ENCODE results near the gene CAV2.

The CAV2 gene

GRCh38 chr7:116525298-116525912, 25.9 kb downstream of the CAV2 start:
- DNase-seq, result peak; percentile 62

DNA sequence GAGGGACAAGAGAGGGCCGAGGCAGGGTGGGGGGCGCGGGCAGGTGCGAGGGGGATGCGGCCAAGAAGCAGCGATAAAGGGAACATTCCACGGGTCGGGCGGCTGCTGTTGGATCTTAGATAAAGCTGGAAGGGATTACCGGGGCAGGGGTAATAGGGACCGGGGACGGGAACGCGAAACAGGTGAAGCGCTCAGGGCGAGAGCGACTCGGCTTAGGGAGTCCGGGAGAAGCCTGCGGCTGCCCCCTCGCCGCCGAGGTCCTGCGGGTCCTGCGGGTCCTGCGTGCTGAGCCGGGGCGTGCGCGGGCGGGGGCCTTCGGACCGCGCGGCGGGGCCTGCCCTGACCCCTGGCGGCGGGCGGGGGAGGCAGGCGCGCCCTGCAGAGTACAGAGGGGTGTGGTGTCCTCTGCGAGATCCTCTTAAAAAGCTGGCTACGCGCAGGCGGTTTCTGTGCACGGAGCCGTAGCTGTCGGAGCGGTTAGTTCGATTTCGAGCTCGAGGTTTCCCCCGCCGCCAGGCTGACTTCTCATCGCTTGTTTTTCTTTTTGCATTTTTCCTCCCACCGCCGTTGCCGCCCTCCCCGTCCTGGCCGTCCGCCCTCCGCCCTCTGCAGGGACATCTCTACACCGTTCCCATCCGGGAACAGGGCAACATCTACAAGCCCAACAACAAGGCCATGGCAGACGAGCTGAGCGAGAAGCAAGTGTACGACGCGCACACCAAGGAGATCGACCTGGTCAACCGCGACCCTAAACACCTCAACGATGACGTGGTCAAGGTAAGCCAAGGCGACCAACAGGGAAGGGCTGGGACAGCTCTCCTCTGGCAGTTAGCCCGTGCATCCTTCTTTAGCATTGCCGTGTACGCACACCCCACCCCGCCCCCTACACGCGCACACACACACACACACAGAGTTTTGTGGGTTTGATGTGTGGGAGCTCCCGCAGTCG, 26.6 kb downstream of the CAV2 start:
- DNase-seq, result peak; percentile 76

DNA sequence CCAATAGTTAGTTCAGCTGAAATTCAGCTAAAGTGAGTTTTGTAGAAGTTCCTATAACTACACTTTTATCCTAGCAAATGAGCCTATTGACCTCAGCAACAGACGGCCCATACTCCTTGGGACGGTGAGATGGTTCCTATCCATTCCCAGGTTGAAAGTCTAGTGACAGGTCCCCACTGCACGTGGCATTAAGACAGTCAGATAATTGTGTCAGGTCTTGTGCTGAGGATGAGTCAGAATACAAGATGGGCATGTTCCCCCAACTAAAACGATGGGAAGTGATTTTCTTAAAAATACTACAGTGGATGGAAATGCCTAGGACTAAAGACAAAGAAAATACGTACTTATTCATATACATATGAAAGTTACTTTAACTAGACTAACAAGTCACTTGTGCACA, 27.4 kb downstream of the CAV2 start:
- no peak for DNase-seq

GRCh38 chr7:116527521-116527920, 28.0 kb downstream of the CAV2 start:
- DNase-seq, result no peak

DNA sequence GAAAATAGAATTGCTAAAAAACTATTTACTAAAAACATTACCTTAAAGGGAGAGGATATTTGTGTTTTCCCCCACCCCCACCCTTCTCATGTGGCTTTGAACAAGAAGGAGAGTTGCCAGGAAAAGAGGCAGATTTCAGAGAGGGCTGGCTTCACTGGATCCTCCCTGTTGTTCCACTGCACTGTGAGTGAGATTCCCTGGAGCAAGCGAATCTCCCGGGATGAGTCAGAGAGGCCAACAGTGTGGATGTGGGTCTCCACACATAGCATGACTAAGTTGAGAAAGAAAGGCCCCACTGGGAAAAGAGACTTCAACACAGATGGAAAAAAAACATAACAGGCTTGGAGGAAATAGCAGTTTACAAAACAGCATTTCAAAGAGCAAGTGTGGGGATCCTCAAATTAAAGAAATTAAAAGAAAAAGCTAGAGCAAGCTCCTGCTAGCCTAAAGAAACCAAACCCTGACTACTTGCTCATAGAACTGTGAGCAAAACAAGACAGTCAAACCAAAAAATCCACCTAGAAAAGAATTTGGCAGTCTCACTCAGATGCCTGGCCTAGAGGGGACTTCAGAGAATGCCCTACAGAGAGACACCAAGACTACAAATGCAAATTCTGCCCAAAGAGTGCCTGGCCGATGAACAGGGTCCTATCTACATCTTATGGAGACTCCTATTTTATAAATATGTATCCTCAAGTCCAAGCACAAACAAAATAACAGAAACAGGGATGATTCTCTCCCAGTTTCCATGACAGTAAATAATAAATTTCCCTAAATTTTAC, 28.7 kb downstream of the CAV2 start:
- DNase-seq, result no peak

DNA sequence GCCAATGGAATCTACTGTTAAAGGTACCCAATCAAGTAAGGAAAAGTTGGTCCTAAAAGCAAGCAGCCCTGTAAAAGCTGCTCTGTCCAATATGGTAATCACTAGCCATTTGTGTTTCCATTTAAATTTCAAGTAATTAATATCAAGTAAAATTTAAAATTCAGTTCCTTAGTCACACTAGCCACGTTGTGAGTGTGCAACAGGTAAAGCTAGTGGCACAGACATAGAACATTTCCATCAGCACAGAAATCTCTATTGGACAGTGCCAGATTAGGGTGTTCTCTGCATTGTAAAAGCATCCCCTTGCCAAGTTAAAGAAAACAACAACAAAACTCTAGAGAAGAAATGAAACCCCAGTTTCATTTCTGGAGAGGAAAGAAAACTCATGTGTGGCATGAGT, 29.7 kb downstream of the CAV2 start:
- DNase-seq, result no peak

- DNase-seq, result no peak
These were observed 30.7 kb downstream of the CAV2 start for GRCh38 chr7:116530107-116530820.

DNA sequence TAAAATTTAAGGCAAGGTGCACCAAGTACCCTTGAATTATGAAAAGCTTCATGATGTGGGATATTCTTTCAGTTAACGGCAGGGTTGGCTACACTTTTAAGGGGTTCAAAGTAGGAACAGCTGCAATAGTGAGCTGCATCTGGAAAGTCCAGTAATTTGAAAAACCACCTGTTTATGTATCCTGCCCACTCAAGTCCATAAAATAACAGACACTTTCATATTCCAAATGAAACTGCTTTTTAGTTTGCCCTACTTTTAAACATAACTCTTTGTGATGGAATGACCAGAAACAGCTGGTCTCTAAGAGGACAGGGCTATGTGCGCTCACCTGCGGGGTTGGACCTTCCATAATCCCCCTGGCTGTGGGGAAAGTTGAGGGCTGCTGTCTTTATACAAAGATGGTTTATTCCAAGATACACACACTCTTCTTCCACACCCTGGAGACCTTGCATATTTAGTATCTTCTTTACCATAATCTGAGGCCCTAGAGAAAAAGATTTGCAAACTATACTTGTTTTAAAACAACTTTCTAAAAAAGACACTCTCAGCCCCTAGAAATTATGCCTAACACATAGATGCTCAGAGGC, 32.7 kb downstream of the CAV2 start:
- no peak for DNase-seq

DNA sequence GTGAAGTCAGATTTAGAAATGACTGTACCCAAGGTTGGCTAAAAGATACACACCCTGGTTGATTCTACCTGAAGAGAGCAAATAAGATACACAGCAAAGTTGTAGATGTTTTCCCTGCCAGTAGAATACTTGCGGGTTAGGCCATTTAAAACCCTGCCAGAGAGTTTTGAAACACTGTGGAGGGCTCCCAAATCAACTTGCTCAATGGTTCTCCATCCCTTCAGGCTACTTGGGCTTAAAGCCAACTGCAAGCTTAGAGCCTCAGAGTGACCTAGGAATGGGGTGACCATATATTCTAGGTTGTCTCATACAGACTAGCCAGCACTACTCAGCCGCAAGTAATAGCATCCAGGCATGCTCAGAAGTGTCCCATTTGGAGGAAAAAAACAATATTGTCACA, 35.3 kb downstream of the CAV2 start:
- no peak for DNase-seq

GRCh38 chr7:116535416-116535815, 35.9 kb downstream of the CAV2 start:
- DNase-seq, result no peak

- no peak for DNase-seq
These were observed 38.6 kb downstream of the CAV2 start for GRCh38 chr7:116538138-116538537.

DNA sequence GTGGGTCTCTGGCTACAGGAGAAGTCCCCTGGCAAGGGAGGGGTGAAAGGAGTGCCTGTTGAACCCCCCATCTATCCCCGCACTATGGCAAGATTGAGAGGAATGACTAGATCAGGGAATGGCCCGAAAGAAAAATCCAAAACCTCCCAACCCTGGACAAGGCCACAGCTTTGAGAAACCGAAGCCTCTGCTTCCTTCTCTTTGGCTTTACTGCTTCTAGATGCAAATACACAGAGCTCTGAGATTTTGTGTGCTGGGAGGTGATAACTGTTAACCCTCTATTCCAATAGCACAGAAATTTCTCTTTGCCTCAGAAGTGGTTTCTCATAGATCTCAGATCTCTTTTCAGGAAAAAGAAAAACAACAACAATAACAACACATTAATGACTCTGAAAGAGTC, 40.3 kb downstream of the CAV2 start:
- DNase-seq, result no peak

- no peak for DNase-seq
These were observed 41.2 kb downstream of the CAV2 start for GRCh38 chr7:116540743-116541142.

GRCh38 chr7:116541951-116542350, 42.4 kb downstream of the CAV2 start:
- DNase-seq, result no peak

DNA sequence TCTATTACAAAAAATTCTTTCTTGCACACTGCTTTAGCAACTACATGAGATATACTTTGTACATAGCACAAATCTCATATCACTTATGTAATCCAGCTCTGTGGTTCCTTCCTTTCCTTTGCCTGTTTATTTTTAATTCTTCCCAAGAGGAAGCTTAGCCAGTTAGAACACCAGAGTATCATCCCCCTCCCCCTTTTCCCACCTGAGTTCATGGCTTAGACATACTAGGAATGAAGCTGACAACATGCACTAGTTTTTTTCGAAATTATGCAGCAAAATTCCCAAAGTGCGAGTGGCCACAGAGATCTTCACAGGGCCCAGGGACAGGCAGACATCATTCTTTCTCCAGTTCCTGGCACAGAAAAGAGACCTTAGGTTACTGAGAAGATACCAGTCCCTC, 43.1 kb downstream of the CAV2 start:
- DNase-seq, result no peak

DNA sequence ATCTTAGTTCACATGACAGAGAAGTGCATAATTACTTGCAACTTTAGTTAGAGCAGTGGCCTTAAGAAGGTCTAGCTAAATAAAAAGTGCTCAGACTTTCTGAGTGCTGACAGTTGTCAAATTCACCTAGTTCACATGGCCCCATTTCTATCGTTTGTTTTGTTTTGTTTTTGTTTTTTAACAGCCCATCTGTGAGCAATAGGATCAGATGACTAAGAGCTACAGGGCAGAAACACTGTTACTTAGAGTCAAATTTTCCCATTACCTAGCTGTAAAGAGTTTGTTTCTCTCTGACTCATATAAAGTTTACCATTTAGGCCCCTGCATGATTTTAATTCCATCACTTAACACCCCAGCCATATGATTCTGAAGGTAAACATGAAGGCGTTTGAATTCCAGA, 44.1 kb downstream of the CAV2 start:
- no peak for DNase-seq

DNA sequence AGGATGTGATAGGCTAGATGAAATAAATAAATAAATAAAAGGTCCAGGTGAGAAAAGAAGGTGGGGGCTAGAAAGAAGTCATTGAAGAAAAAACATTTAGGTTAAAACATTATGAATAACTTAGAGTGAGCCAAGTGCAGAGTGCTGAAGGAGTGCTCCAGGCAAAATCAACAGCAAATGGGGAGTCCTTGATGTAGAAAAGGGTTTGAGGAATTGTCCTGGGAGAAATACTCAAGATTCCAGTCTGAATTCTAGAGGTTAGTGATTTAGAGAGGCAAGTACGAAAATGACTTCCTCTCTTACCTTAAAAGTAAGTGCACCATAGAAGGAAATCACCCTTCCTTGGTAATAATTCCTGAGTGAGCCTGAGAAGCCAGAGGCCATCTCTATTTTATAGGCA, 44.9 kb downstream of the CAV2 start:
- no peak for DNase-seq

- DNase-seq, result no peak
These were observed 46.0 kb downstream of the CAV2 start for GRCh38 chr7:116545411-116545993.

GRCh38 chr7:116546054-116546453, 46.5 kb downstream of the CAV2 start:
- DNase-seq, result no peak

GRCh38 chr7:116546916-116547315, 47.4 kb downstream of the CAV2 start:
- DNase-seq, result no peak

DNA sequence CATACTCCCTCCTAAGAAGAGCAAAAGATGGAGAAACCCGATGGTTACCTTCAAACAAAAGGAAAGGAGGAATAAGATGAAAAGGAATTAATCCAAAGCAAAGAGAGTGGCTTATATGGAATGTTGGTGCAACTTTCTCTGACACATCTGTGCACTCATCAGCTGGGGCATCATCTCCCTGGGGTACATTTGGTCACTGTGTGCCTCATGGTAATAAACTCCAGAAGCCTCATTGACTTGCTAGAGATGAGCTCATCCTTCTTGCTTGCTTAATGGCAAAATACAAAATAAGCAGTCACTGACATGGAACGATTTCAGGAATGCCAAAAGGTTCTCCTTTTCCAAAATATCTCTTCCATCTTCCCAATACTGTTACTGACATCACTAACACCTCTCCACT, 47.8 kb downstream of the CAV2 start:
- no peak for DNase-seq

- no peak for DNase-seq
These were observed 49.0 kb downstream of the CAV2 start for GRCh38 chr7:116548506-116548905.
